Endothelial cell (in vitro differentiated cells): ENCODE measurements around the gene ZP3. TPM values are rescaled to one million over a fixed set of nuclear protein-coding genes. Genes with fewer than 3 reads are reported as not detected.
"Not testable (repeated sequence)": the region's sequence is repeated elsewhere in the genome, so short reads cannot be mapped to it uniquely, and the experiment has no call there.

ENCODE experiments used
- DNase-seq: peaks from one replicate; pipeline ENCODE4 v3.0.0; 2021; ENCODE audit warnings: low spot score
- H3K27ac Mint-ChIP-seq: one replicate; pipeline ENCODE4 v1.8.0; 2021; ENCODE audit warnings: mixed read lengths, inconsistent platforms; ENCODE audit not compliant: unreplicated experiment
- H3K27me3 Mint-ChIP-seq: one replicate; pipeline ENCODE4 v1.8.0; 2021; ENCODE audit warnings: mild to moderate bottlenecking, moderate library complexity, mixed read lengths, inconsistent platforms; ENCODE audit not compliant: unreplicated experiment
- H3K36me3 Mint-ChIP-seq: one replicate; pipeline ENCODE4 v1.8.0; 2021; ENCODE audit warnings: mild to moderate bottlenecking, low read depth, mixed read lengths, inconsistent platforms; ENCODE audit not compliant: unreplicated experiment
- H3K4me1 Mint-ChIP-seq: one replicate; pipeline ENCODE4 v1.8.0; 2021; ENCODE audit warnings: mild to moderate bottlenecking, mixed read lengths, inconsistent platforms; ENCODE audit not compliant: unreplicated experiment
- H3K4me3 Mint-ChIP-seq: one replicate; pipeline ENCODE4 v1.8.0; 2021; ENCODE audit warnings: mild to moderate bottlenecking, mixed read lengths, inconsistent platforms; ENCODE audit not compliant: unreplicated experiment
- H3K9me3 Mint-ChIP-seq: one replicate; pipeline ENCODE4 v1.8.0; 2021; ENCODE audit warnings: mixed read lengths, inconsistent platforms; ENCODE audit not compliant: unreplicated experiment
- total RNA-seq: library from RNA; stranded (reverse); fragmentation: NEBNext Ultra II Directional; extraction: Animal tissue kit (Norgen Biotek cat#: 25700); gene quantifications from one replicate; pipeline ENCODE4 v1.2.1, GENCODE V29; 2021; ENCODE audit not compliant: unreplicated experiment
- TF ChIP-seq, protein P1 (sequence below): fragments of 200-600 bp; sonication (generic); IDR thresholded peaks from one replicate; pipeline ENCODE4 v1.5.0; 2021; ENCODE audit warnings: antibody characterized with exemption; ENCODE audit not compliant: unreplicated experiment

Gene ZP3
- total RNA-seq, 1 donor from 2014 or later = 105 TPM

DNA sequence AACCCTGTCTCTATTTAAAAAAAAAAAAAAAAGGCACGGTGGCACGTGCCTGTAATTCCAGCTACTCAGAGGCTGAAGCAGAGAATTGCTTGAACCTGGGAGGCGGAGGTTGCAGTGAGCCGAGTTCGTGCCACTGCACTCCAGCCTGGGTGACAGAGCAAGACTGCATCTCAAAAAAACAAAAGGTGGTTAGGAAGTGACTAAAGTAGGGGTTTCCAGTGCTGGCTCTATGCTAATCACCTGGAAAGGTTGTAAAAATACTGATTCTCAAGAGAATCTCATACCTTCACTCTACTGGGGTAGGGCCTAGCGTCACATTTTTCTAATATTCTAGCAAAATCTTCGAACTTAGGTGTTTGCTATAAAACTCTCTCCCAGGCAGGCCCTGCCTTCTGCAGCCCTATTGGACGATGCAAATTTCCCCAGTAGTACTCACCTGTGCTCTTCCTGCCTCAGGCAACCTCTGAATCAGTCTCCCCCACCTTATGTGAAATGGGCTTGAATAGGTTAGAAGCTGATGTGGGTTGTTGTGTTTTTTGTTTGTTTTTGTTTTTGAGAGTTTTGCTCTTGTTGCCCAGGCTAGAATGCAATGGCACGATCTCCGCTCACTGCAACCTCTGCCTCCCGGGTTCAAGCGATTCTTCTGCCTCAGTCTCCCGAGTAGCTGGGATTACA lies 3.5 kb downstream of the ZP3 start:
- no peak for DNase-seq
- no peak overlapping the region for H3K4me3 Mint-ChIP-seq
- TF ChIP-seq, protein P1, sequence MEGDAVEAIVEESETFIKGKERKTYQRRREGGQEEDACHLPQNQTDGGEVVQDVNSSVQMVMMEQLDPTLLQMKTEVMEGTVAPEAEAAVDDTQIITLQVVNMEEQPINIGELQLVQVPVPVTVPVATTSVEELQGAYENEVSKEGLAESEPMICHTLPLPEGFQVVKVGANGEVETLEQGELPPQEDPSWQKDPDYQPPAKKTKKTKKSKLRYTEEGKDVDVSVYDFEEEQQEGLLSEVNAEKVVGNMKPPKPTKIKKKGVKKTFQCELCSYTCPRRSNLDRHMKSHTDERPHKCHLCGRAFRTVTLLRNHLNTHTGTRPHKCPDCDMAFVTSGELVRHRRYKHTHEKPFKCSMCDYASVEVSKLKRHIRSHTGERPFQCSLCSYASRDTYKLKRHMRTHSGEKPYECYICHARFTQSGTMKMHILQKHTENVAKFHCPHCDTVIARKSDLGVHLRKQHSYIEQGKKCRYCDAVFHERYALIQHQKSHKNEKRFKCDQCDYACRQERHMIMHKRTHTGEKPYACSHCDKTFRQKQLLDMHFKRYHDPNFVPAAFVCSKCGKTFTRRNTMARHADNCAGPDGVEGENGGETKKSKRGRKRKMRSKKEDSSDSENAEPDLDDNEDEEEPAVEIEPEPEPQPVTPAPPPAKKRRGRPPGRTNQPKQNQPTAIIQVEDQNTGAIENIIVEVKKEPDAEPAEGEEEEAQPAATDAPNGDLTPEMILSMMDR = no peak

DNA sequence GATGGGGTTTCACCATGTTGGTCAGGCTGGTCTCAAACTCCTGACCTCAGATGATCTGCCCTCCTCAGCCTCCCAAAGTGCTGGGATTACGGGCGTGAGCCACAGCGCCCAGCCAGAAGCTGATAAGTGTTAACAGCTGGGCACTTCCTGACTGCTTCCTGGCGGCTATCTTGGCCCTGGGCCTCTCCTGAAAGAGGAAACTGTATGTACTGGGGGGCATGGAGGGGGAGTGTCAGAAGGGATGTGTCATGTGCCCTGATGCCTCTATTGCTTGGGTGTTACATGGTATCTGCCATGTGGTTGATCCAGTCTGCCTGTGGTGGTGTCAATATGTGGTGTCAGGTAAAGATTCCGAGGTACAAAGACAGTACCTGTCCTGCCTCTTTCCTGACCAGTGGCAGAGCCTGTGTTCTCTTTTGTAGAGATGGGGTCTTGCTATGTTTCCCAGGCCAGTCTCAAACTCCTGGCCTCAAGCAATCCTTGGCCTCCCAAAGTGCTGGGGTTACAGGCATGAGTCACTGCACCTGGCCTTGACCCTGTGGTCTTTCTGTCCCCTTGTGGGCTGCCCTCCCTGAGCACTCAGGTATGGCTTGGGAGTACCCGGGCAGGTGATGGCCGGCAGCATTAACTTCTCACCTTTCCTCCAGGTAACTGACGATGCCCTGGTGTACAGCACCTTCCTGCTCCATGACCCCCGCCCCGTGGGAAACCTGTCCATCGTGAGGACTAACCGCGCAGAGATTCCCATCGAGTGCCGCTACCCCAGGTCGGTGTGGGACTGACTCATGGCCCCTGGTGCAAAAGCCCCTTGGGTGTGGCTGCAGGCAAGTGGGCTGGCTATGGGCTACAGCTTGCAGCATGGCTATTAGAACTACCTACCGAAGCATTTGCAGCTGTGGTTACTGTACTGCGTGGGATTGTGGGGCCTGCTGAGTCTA lies 4.4 kb downstream of the ZP3 start:
- Mint-ChIP-seq H3K4me1 (peaks cover 10% of the 10 kb centered on the region), H3K4me3 (peak overlapping the region; percentile 34), H3K9me3 (no peaks in the 10 kb centered on the region), H3K27me3 (no peaks in the 10 kb centered on the region), H3K36me3 (no peaks in the 10 kb centered on the region), H3K27ac (no peak overlapping the region)
- DNase-seq = peak; percentile 27
- TF ChIP-seq, protein P1 = no peak

More for the DNA sequence above, 3.5 kb downstream of the ZP3 start:
- no peaks in the 10 kb centered on the region for H3K36me3 Mint-ChIP-seq
- no peaks in the 10 kb centered on the region for H3K9me3 Mint-ChIP-seq
- peaks cover 10% of the 10 kb centered on the region for H3K4me1 Mint-ChIP-seq
- no peaks in the 10 kb centered on the region for H3K27me3 Mint-ChIP-seq
- no peak overlapping the region for H3K27ac Mint-ChIP-seq

GRCh38 chr7:76430211-76430610 lies 5.5 kb downstream of the ZP3 start:
- no peak for DNase-seq
- H3K4me3 Mint-ChIP-seq = no peak overlapping the region
- H3K27me3 Mint-ChIP-seq = no peaks in the 10 kb centered on the region
- TF ChIP-seq, protein P1 = no peak
- peaks cover 10% of the 10 kb centered on the region for H3K4me1 Mint-ChIP-seq
- no peak overlapping the region for H3K27ac Mint-ChIP-seq
- H3K9me3 Mint-ChIP-seq = no peaks in the 10 kb centered on the region
- H3K36me3 Mint-ChIP-seq = no peaks in the 10 kb centered on the region

DNA sequence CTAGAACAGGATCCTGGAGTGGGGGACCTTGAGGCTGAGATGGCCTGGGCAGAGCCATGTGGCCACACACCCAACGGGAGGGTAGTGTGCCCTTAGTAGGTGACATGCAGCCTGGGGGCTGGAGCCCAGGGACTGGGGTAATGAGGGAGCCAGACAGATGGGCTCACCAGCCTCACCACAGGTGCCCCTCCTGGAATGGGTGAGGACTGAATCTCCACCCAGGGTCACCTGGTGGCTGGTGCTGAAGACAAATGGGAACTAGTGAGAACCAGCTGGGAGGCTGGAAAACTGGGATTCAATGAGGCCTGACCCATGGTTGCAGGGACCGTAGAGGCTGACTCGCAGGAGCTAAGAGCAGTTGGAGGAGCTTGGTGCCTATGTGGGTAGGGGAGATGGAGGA lies 6.1 kb downstream of the ZP3 start:
- Mint-ChIP-seq H3K27me3 (no peaks in the 10 kb centered on the region), H3K36me3 (no peaks in the 10 kb centered on the region), H3K4me1 (peaks cover 10% of the 10 kb centered on the region), H3K27ac (no peak overlapping the region), H3K4me3 (no peak overlapping the region), H3K9me3 (no peaks in the 10 kb centered on the region)
- DNase-seq = no peak
- TF ChIP-seq, protein P1 = no peak

GRCh38 chr7:76437873-76438272 lies 13.1 kb downstream of the ZP3 start:
- H3K36me3 Mint-ChIP-seq, H3K27ac Mint-ChIP-seq, H3K9me3 Mint-ChIP-seq, H3K27me3 Mint-ChIP-seq, H3K4me3 Mint-ChIP-seq, H3K4me1 Mint-ChIP-seq: not testable (repeated sequence)
- peak; percentile 68 for DNase-seq
- TF ChIP-seq, protein P1 = peak; percentile 36

- not testable (repeated sequence) for H3K27me3 Mint-ChIP-seq, H3K36me3 Mint-ChIP-seq, H3K4me1 Mint-ChIP-seq, H3K4me3 Mint-ChIP-seq, DNase-seq, H3K27ac Mint-ChIP-seq, H3K9me3 Mint-ChIP-seq
Measured at GRCh38 chr7:76439120-76439888, 14.6 kb downstream of the ZP3 start.

GRCh38 chr7:76440404-76440803 lies 15.7 kb downstream of the ZP3 start:
- DNase-seq, H3K4me1 Mint-ChIP-seq, H3K27me3 Mint-ChIP-seq, H3K4me3 Mint-ChIP-seq, H3K27ac Mint-ChIP-seq, H3K9me3 Mint-ChIP-seq, H3K36me3 Mint-ChIP-seq: not testable (repeated sequence)
